Caco-2 (cell line): Measurements from ENCODE around the gene NECTIN2. TPM values are rescaled to one million over a fixed set of nuclear protein-coding genes. Genes with fewer than 3 reads are reported as not detected.

Experiments used
- BruUV-seq: library from RNA; stranded (reverse); fragments of 400-500 nt; replicated peaks from 2 replicates; lab custom pipeline; 2021; lab: Mats Ljungman, UMichigan
- CTCF ChIA-PET: fragments of 300-600 bp; sonication (Branson Sonifier 250); formaldehyde crosslinking; loops from one replicate; lab custom pipeline; 2022; ENCODE audit warnings: antibody characterized with exemption; lab: Charles Lee
- POLR2A ChIA-PET: fragments of 300-600 bp; sonication (Branson Sonifier 250); formaldehyde crosslinking; loops from one replicate; lab custom pipeline; 2022; ENCODE audit warnings: antibody characterized with exemption; lab: Charles Lee
- DNase-seq, 2 experiments: peaks; one replicate each; pipeline versions ENCODE4 v3.0.0 to v3.0.0-alpha.2; 2020 to 2022
- H3K27me3 ChIP-seq: replicated peaks from 2 replicates; pipeline ENCODE4 v1.6.0; 2011; ENCODE audit warnings: low read length; ENCODE audit not compliant: control insufficient read depth, insufficient read depth
- H3K36me3 ChIP-seq: 2 replicates; pipeline ENCODE4 v1.5.1; 2011; ENCODE audit warnings: low read length; ENCODE audit not compliant: control insufficient read depth, insufficient read depth
- H3K4me1 ChIP-seq: fragments of 250-450 bp; sonication (Bioruptor Pico); 2 replicates; pipeline ENCODE4 v1.5.1; 2020; ENCODE audit warnings: mild to moderate bottlenecking
- H3K4me3 ChIP-seq: 2 replicates; pipeline ENCODE4 v1.5.1; 2011; ENCODE audit warnings: low read depth, mild to moderate bottlenecking, control low read depth, low read length
- H3K9me3 ChIP-seq: fragments of 250-450 bp; sonication (Bioruptor Pico); 2 replicates; pipeline ENCODE4 v1.5.1; 2020; ENCODE audit warnings: mild to moderate bottlenecking, moderate library complexity
- H3K27ac Mint-ChIP-seq: one replicate; pipeline ENCODE4 v1.8.0; 2022; ENCODE audit warnings: mixed read lengths; ENCODE audit not compliant: unreplicated experiment
- H3K27me3 Mint-ChIP-seq: one replicate; pipeline ENCODE4 v1.8.0; 2022; ENCODE audit warnings: mixed read lengths; ENCODE audit not compliant: insufficient read depth, unreplicated experiment
- H3K36me3 Mint-ChIP-seq: one replicate; pipeline ENCODE4 v1.8.0; 2022; ENCODE audit warnings: mild to moderate bottlenecking, mixed read lengths; ENCODE audit not compliant: insufficient read depth, unreplicated experiment
- H3K4me1 Mint-ChIP-seq: one replicate; pipeline ENCODE4 v1.8.0; 2022; ENCODE audit warnings: low read depth, mixed read lengths; ENCODE audit not compliant: unreplicated experiment
- H3K4me3 Mint-ChIP-seq: one replicate; pipeline ENCODE4 v1.8.0; 2022; ENCODE audit warnings: mild to moderate bottlenecking, moderate library complexity, mixed read lengths; ENCODE audit not compliant: unreplicated experiment
- H3K9me3 Mint-ChIP-seq: one replicate; pipeline ENCODE4 v1.8.0; 2022; ENCODE audit warnings: mixed read lengths; ENCODE audit not compliant: unreplicated experiment
- intact Hi-C: fragments of 100-400 bp; cut with micrococcal nuclease; formaldehyde crosslinking; loops from one replicate; pipeline ENCODE4 v1.10.0; 2022; ENCODE audit not compliant: unreplicated experiment
- total RNA-seq: library from RNA; stranded (reverse); gene quantifications from 2 replicates; pipeline ENCODE4 v1.2.3, GENCODE V29; 2022
- TF ChIP-seq, protein P1 (sequence below), 2 experiments: fragments of 200-600 bp in 1 of 2; IDR thresholded peaks; 1 replicate in 1 of 2; 2 replicates in 1 of 2; pipeline versions ENCODE4 v1.5.1 to v1.8.0; 2011 to 2022; ENCODE audit warnings: antibody characterized with exemption in 1 of 2, control low read depth in 1 of 2, inconsistent platforms in 1 of 2, low read depth in 1 of 2, low read length in 1 of 2, mild to moderate bottlenecking in 1 of 2, moderate library complexity in 1 of 2; ENCODE audit not compliant: insufficient read depth in 1 of 2, severe bottlenecking in 1 of 2, unreplicated experiment in 1 of 2

The NECTIN2 gene
- total RNA-seq, 1 experiment from 2014 or later = 258 TPM

DNA sequence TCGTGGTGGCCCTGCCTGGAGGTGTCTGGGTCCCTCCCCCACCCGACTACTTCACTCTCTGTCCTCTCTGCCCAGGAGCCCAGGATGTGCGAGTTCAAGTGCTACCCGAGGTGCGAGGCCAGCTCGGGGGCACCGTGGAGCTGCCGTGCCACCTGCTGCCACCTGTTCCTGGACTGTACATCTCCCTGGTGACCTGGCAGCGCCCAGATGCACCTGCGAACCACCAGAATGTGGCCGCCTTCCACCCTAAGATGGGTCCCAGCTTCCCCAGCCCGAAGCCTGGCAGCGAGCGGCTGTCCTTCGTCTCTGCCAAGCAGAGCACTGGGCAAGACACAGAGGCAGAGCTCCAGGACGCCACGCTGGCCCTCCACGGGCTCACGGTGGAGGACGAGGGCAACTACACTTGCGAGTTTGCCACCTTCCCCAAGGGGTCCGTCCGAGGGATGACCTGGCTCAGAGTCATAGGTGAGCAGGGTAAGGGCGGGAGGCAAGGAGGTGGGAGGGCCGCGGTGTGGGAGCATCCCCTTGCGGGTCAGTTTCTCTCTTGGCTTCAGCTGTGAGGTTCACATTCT is 19.2 kb downstream of the NECTIN2 start:
- intact Hi-C loops = no loop called here
- Mint-ChIP-seq H3K27me3 (no peaks in the 10 kb centered on the region), H3K36me3 (peaks cover 96% of the 10 kb centered on the region), H3K9me3 (no peaks in the 10 kb centered on the region), H3K27ac (no peak overlapping the region), H3K4me3 (no peak overlapping the region), H3K4me1 (peaks cover 18% of the 10 kb centered on the region)
- Histone ChIP-seq H3K4me3 (no peak overlapping the region), H3K9me3 (no peaks in the 10 kb centered on the region; the same call in 1 of the 2 replicates), H3K36me3 (peaks cover 10% of the 10 kb centered on the region), H3K4me1 (peaks cover 8% of the 10 kb centered on the region; the same call in 1 of the 2 replicates), H3K27me3 (no peaks in the 10 kb centered on the region)
- TF ChIP-seq, protein P1, sequence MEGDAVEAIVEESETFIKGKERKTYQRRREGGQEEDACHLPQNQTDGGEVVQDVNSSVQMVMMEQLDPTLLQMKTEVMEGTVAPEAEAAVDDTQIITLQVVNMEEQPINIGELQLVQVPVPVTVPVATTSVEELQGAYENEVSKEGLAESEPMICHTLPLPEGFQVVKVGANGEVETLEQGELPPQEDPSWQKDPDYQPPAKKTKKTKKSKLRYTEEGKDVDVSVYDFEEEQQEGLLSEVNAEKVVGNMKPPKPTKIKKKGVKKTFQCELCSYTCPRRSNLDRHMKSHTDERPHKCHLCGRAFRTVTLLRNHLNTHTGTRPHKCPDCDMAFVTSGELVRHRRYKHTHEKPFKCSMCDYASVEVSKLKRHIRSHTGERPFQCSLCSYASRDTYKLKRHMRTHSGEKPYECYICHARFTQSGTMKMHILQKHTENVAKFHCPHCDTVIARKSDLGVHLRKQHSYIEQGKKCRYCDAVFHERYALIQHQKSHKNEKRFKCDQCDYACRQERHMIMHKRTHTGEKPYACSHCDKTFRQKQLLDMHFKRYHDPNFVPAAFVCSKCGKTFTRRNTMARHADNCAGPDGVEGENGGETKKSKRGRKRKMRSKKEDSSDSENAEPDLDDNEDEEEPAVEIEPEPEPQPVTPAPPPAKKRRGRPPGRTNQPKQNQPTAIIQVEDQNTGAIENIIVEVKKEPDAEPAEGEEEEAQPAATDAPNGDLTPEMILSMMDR (IDR thresholded peaks at IDR 0.05; ENCODE audit: insufficient read depth in 1 of 2, low read depth in 1 of 2, low read length in 1 of 2, severe bottlenecking in 1 of 2, unreplicated experiment in 1 of 2) = no peak
- BruUV-seq = no TSS peak
- ChIA-PET POLR2A (interaction anchor here (0.6 kb wide), 1 partner anchor 129 kb away, joined by 4 read pairs; no protein-coding TSS in a partner anchor), CTCF (no interaction called here)
- DNase-seq = no peak

DNA sequence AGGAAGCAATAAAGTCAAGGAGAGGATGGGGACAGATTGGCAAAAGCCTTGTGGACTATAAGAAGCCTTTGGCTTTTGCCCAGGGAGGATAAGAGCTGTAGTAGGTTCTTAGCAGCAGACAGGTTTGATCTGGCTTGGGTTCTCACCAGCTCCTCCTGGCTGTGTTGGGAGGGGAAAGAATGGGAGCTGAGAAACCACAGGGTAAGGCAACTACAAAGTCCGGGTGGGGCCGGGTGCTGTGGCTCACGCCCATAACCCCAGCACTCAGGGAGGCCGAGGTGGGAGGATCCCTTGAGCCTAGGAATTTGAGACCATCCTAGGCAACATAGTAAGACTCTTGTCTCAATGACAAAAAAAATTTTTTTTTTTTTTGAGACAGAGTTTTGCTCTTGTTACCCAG is 20.6 kb downstream of the NECTIN2 start:
- Histone ChIP-seq H3K4me3 (no peak overlapping the region), H3K9me3 (no peaks in the 10 kb centered on the region; the same call in 1 of the 2 replicates), H3K27me3 (no peaks in the 10 kb centered on the region), H3K36me3 (peaks cover 10% of the 10 kb centered on the region), H3K4me1 (peaks cover 8% of the 10 kb centered on the region; the same call in 1 of the 2 replicates)
- H3K4me3 Mint-ChIP-seq = no peak overlapping the region
- DNase-seq = no peak
- peaks cover 94% of the 10 kb centered on the region for H3K36me3 Mint-ChIP-seq
- peaks cover 18% of the 10 kb centered on the region for H3K4me1 Mint-ChIP-seq
- ChIA-PET CTCF (no interaction called here), POLR2A (no interaction called here)
- TF ChIP-seq, protein P1 (IDR thresholded peaks at IDR 0.05; ENCODE audit: insufficient read depth in 1 of 2, low read depth in 1 of 2, low read length in 1 of 2, severe bottlenecking in 1 of 2, unreplicated experiment in 1 of 2) = no peak
- H3K9me3 Mint-ChIP-seq = no peaks in the 10 kb centered on the region
- no TSS peak for BruUV-seq
- intact Hi-C loops = no loop called here
- H3K27me3 Mint-ChIP-seq = no peaks in the 10 kb centered on the region
- peak overlapping the region; percentile 18 for H3K27ac Mint-ChIP-seq

DNA sequence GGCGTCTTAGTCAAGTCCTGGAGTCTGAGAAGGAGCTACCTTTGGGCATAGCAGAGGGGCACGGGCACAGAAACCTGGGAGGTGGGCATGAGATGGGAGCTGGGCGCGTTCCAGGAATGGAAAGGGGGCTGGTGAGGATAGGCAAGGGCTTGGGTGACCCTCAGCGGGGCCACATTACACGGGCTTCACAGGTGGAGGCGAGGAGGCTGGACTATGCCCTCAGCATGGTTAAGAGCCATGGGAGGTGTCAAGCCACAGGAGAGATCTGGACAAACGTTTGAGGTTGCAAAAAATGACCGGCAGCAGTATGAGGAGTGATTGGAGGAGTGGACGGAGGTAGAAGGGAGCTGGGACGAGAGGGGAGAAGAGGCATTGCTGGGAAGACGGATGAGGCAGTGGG is 21.5 kb downstream of the NECTIN2 start:
- Mint-ChIP-seq H3K4me3 (no peak overlapping the region), H3K9me3 (no peaks in the 10 kb centered on the region), H3K27ac (no peak overlapping the region), H3K27me3 (no peaks in the 10 kb centered on the region), H3K36me3 (peaks cover 94% of the 10 kb centered on the region), H3K4me1 (peaks cover 18% of the 10 kb centered on the region)
- TF ChIP-seq, protein P1 (IDR thresholded peaks at IDR 0.05; ENCODE audit: insufficient read depth in 1 of 2, low read depth in 1 of 2, low read length in 1 of 2, severe bottlenecking in 1 of 2, unreplicated experiment in 1 of 2) = no peak
- ChIA-PET POLR2A (no interaction called here), CTCF (interaction anchor here (0.6 kb wide), 1 partner anchor 26 kb away, joined by 3 read pairs; no protein-coding TSS in a partner anchor)
- Histone ChIP-seq H3K4me3 (no peak overlapping the region), H3K4me1 (peaks cover 8% of the 10 kb centered on the region; the same call in 1 of the 2 replicates), H3K36me3 (peaks cover 17% of the 10 kb centered on the region), H3K27me3 (no peaks in the 10 kb centered on the region), H3K9me3 (no peaks in the 10 kb centered on the region; the same call in 1 of the 2 replicates)
- intact Hi-C loops = no loop called here
- BruUV-seq = no TSS peak
- no peak for DNase-seq
